ENCODE results near the gene ALK. TPM values are rescaled to one million over a fixed set of nuclear protein-coding genes. Genes with fewer than 3 reads are reported as not detected.
"Not testable (repeated sequence)": the region's sequence is repeated elsewhere in the genome, so short reads cannot be mapped to it uniquely, and the experiment has no call there.

ALK gene
- total RNA-seq, 4 donors from 2014 or later, result 0.88 to 1.3 (median 1.3) TPM; not detected in 1

GRCh38 chr2:29759360-29759759 is 162.0 kb downstream of the ALK start:
- no peaks in the 10 kb centered on the region for H3K27me3 ChIP-seq
- H3K9me3 ChIP-seq, result no peaks in the 10 kb centered on the region
- no peaks in the 10 kb centered on the region for H3K36me3 ChIP-seq
- TF ChIP-seq POLR2A (IDR thresholded peaks at IDR 0.05) (no peak), CTCF (IDR thresholded peaks at IDR 0.05) (no peak)
- no peak overlapping the region for H3K4me3 ChIP-seq
- no peak for DNase-seq
- H3K27ac ChIP-seq, result no peak overlapping the region
- no peaks in the 10 kb centered on the region for H3K4me1 ChIP-seq

- Histone ChIP-seq H3K27me3 (no peaks in the 10 kb centered on the region), H3K4me3 (no peak overlapping the region), H3K4me1 (no peaks in the 10 kb centered on the region), H3K36me3 (no peaks in the 10 kb centered on the region), H3K27ac (no peak overlapping the region), H3K9me3 (no peaks in the 10 kb centered on the region)
- no peak for TF ChIP-seq POLR2A (IDR thresholded peaks at IDR 0.05)
- TF ChIP-seq CTCF (IDR thresholded peaks at IDR 0.05), result no peak
- no peak for DNase-seq
Measured at GRCh38 chr2:29755829-29756228, 165.6 kb downstream of the ALK start.

DNA sequence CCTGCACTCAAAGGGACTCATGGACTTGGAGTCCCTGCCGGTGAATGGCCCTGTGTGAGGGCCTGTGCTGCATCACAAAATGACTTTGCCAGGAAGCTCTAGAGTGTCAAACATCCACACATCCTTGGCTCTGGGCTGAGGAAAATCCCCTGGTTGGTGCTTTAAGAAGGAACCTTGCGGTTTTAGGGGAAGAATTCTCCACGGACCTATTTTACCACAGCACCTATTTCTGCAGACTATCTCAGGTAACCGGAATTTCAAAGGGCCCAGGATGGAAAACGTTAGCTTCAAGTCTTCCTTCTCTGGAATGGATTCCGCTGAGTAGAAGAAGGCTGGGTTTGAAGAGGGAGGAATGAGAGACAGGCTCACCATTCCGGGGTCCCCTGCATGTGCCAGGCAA is 166.2 kb downstream of the ALK start:
- no peaks in the 10 kb centered on the region for H3K9me3 ChIP-seq
- H3K4me3 ChIP-seq, result no peak overlapping the region
- no peaks in the 10 kb centered on the region for H3K27me3 ChIP-seq
- TF ChIP-seq POLR2A (IDR thresholded peaks at IDR 0.05) (no peak), CTCF (IDR thresholded peaks at IDR 0.05) (no peak)
- H3K27ac ChIP-seq, result no peak overlapping the region
- DNase-seq, result no peak
- H3K4me1 ChIP-seq, result no peaks in the 10 kb centered on the region
- no peaks in the 10 kb centered on the region for H3K36me3 ChIP-seq

- no peak for TF ChIP-seq CTCF (IDR thresholded peaks at IDR 0.05)
- TF ChIP-seq POLR2A (IDR thresholded peaks at IDR 0.05), result no peak
Measured at GRCh38 chr2:29753671-29754444, 167.5 kb downstream of the ALK start.

GRCh38 chr2:29751390-29751789 is 170.0 kb downstream of the ALK start:
- no peaks in the 10 kb centered on the region for H3K36me3 ChIP-seq
- H3K9me3 ChIP-seq, result no peaks in the 10 kb centered on the region
- no peak for TF ChIP-seq CTCF (IDR thresholded peaks at IDR 0.05)
- TF ChIP-seq POLR2A (IDR thresholded peaks at IDR 0.05), result no peak
- H3K4me1 ChIP-seq, result no peaks in the 10 kb centered on the region
- no peak overlapping the region for H3K27ac ChIP-seq
- DNase-seq, result no peak
- H3K27me3 ChIP-seq, result no peaks in the 10 kb centered on the region
- H3K4me3 ChIP-seq, result no peak overlapping the region

More at GRCh38 chr2:29753671-29754444, 167.5 kb downstream of the ALK start:
- H3K4me3 ChIP-seq, result no peak overlapping the region
- no peak for DNase-seq
- no peak overlapping the region for H3K27ac ChIP-seq
- no peaks in the 10 kb centered on the region for H3K36me3 ChIP-seq
- no peaks in the 10 kb centered on the region for H3K9me3 ChIP-seq
- H3K4me1 ChIP-seq, result no peaks in the 10 kb centered on the region
- H3K27me3 ChIP-seq, result no peaks in the 10 kb centered on the region

- H3K36me3 ChIP-seq, H3K27me3 ChIP-seq, H3K4me1 ChIP-seq, DNase-seq, H3K4me3 ChIP-seq, H3K9me3 ChIP-seq, H3K27ac ChIP-seq: not testable (repeated sequence)
Measured at GRCh38 chr2:29750463-29750862, 170.9 kb downstream of the ALK start.

Data from Peyer's patch (tissue), 4 donors.